HG02840 (cell line): ENCODE results near the gene RIMS3.
"Not testable (repeated sequence)": the region's sequence is repeated elsewhere in the genome, so short reads cannot be mapped to it uniquely, and the experiment has no call there.

Source experiments
- ATAC-seq: cut with Tn5 transposase; IDR thresholded peaks from one replicate; pipeline ENCODE4 v1.9.1; 2021; ENCODE audit warnings: mild to moderate bottlenecking, moderate library complexity, moderate number of reproducible peaks; ENCODE audit not compliant: unreplicated experiment, low FRiP score

The RIMS3 gene

GRCh38 chr1:40665335-40666171 lies at the start of gene RIMS3:
TSS of gene RIMS3 (minus strand) at chr1:40665682. CDS start at chr1:40641925, 23,757 bp downstream.
- ATAC-seq: peak; percentile 65

- ATAC-seq: no peak
Measured at GRCh38 chr1:40712997-40713396, 47.5 kb upstream of the RIMS3 start.

- ATAC-seq: no peak
Measured at GRCh38 chr1:40712405-40712944, 47.0 kb upstream of the RIMS3 start.

GRCh38 chr1:40711465-40712404 lies 46.3 kb upstream of the RIMS3 start:
- no peak for ATAC-seq

GRCh38 chr1:40710581-40711315 lies 45.3 kb upstream of the RIMS3 start:
- ATAC-seq: no peak

GRCh38 chr1:40709802-40710278 lies 44.4 kb upstream of the RIMS3 start:
- no peak for ATAC-seq

- ATAC-seq: peak; percentile 82
Measured at GRCh38 chr1:40709100-40709801, 43.8 kb upstream of the RIMS3 start.

GRCh38 chr1:40708750-40709099 lies 43.2 kb upstream of the RIMS3 start:
- peak; percentile 54 for ATAC-seq

- no peak for ATAC-seq
Measured at GRCh38 chr1:40706626-40707025, 41.1 kb upstream of the RIMS3 start.

- ATAC-seq: no peak
Measured at GRCh38 chr1:40704817-40705733, 39.6 kb upstream of the RIMS3 start.

- ATAC-seq: no peak
Measured at GRCh38 chr1:40703316-40703715, 37.8 kb upstream of the RIMS3 start.

GRCh38 chr1:40702810-40703209 lies 37.3 kb upstream of the RIMS3 start:
- not testable (repeated sequence) for ATAC-seq

GRCh38 chr1:40701684-40702083 lies 36.2 kb upstream of the RIMS3 start:
- ATAC-seq: no peak

- peak; percentile 60 for ATAC-seq
Measured at GRCh38 chr1:40699787-40700186, 34.3 kb upstream of the RIMS3 start.

GRCh38 chr1:40697436-40697835 lies 32.0 kb upstream of the RIMS3 start:
- ATAC-seq: no peak

- no peak for ATAC-seq
Measured at GRCh38 chr1:40696294-40696693, 30.8 kb upstream of the RIMS3 start.

GRCh38 chr1:40694353-40694874 lies 28.9 kb upstream of the RIMS3 start:
- ATAC-seq: no peak

- ATAC-seq: no peak
Measured at GRCh38 chr1:40693425-40693824, 27.9 kb upstream of the RIMS3 start.
